PC-3 (cell line): ENCODE results near the gene PAWR. TPM values are rescaled to one million over a fixed set of nuclear protein-coding genes. Genes with fewer than 3 reads are reported as not detected.

ENCODE experiments used
- ATAC-seq: fragments of 200-7000 bp; cut with Tn5 transposase; 2 replicates; pipeline ENCODE4 v1.9.1; 2020; ENCODE audit warnings: mild to moderate bottlenecking, moderate library complexity
- BruUV-seq: library from RNA; stranded (reverse); fragments of 400-500 nt; replicated peaks from 2 replicates; lab custom pipeline; 2021; lab: Mats Ljungman, UMichigan
- CTCF ChIA-PET: fragments of 300-600 bp; sonication (Branson Sonifier 250); formaldehyde crosslinking; loops from one replicate; lab custom pipeline; 2022; ENCODE audit warnings: antibody characterized with exemption; lab: Charles Lee
- POLR2A ChIA-PET: fragments of 300-600 bp; sonication (Branson Sonifier 250); formaldehyde crosslinking; loops from one replicate; lab custom pipeline; 2022; ENCODE audit warnings: antibody characterized with exemption; ENCODE audit not compliant: unreplicated experiment; lab: Charles Lee
- DNase-seq: peaks from one replicate; pipeline ENCODE4 v3.0.0-alpha.2; 2015
- H2AFZ ChIP-seq: fragments of 300-600 bp; sonication (generic); 2 replicates; pipeline ENCODE4 v1.6.0; 2016; ENCODE audit warnings: antibody characterized with exemption, low read length
- H3F3A ChIP-seq: fragments of 300-600 bp; sonication (generic); one replicate; pipeline ENCODE4 v1.6.0; 2017; ENCODE audit warnings: antibody characterized with exemption, low read length, control low read depth, mild to moderate bottlenecking; ENCODE audit not compliant: unreplicated experiment
- H3K27ac ChIP-seq: fragments of 300-600 bp; sonication (generic); 2 replicates; pipeline ENCODE4 v1.5.1; 2016; ENCODE audit warnings: mild to moderate bottlenecking, low read length
- H3K27me3 ChIP-seq: fragments of 300-600 bp; sonication (generic); 2 replicates; pipeline ENCODE4 v1.6.1; 2016; ENCODE audit warnings: low read length, mixed read lengths
- H3K36me3 ChIP-seq: fragments of 300-600 bp; sonication (generic); 2 replicates; pipeline ENCODE4 v1.6.1; 2016; ENCODE audit warnings: low read depth, mixed run types, low read length, mixed read lengths
- H3K4me1 ChIP-seq: fragments of 300-600 bp; sonication (generic); 2 replicates; pipeline ENCODE4 v1.5.1; 2016; ENCODE audit warnings: low read length; ENCODE audit not compliant: insufficient read depth
- H3K4me2 ChIP-seq: fragments of 300-600 bp; sonication (generic); 2 replicates; pipeline ENCODE4 v1.6.0; 2016; ENCODE audit warnings: low read length
- H3K4me3 ChIP-seq: fragments of 300-600 bp; sonication (generic); 2 replicates; pipeline ENCODE4 v1.5.1; 2016; ENCODE audit warnings: mild to moderate bottlenecking, low read length, mixed read lengths
- H3K79me2 ChIP-seq: fragments of 300-600 bp; sonication (generic); 2 replicates; pipeline ENCODE4 v1.6.1; 2017; ENCODE audit warnings: low read length, mixed read lengths
- H3K9ac ChIP-seq: fragments of 300-600 bp; sonication (generic); 2 replicates; pipeline ENCODE4 v1.6.0; 2016; ENCODE audit warnings: mild to moderate bottlenecking, low read length
- H3K9me2 ChIP-seq: fragments of 300-600 bp; sonication (generic); replicated peaks from 2 replicates; pipeline ENCODE4 v1.6.1; 2016; ENCODE audit warnings: mixed run types, low read length, mixed read lengths
- H3K9me3 ChIP-seq: fragments of 300-600 bp; sonication (generic); 2 replicates; pipeline ENCODE4 v1.6.1; 2016; ENCODE audit warnings: low read length, mixed read lengths
- H4K20me1 ChIP-seq: fragments of 300-600 bp; sonication (generic); 2 replicates; pipeline ENCODE4 v1.6.1; 2016; ENCODE audit warnings: low read length, mixed read lengths
- EZH2 ChIP-seq: fragments of 300-600 bp; sonication (generic); IDR thresholded peaks from one replicate; pipeline ENCODE4 v1.6.1; 2017; ENCODE audit warnings: antibody characterized with exemption, mild to moderate bottlenecking, low read length; ENCODE audit not compliant: unreplicated experiment
- EZH2phosphoT487 ChIP-seq: fragments of 300-600 bp; sonication (generic); IDR thresholded peaks from 2 replicates; pipeline ENCODE4 v1.6.1; 2018; ENCODE audit warnings: mild to moderate bottlenecking, antibody characterized with exemption, low read length, borderline replicate concordance
- intact Hi-C: fragments of 100-400 bp; cut with micrococcal nuclease; formaldehyde crosslinking; loops from 2 replicates; pipeline ENCODE4 v1.9.0; 2023
- total RNA-seq: library from RNA; depleted of rRNA; stranded (reverse); fragments of >200 nt; gene quantifications from 2 replicates; pipeline ENCODE4 v1.2.3, GENCODE V29; 2014
- TF ChIP-seq, protein P1 (sequence below): fragments of 300-600 bp; sonication (generic); conservative IDR thresholded peaks from 2 replicates; pipeline ENCODE4 v1.5.1; 2017; ENCODE audit warnings: antibody characterized with exemption, low read depth, mild to moderate bottlenecking, low read length

PAWR gene
- total RNA-seq, 1 experiment from 2014 or later, result 141 TPM

DNA sequence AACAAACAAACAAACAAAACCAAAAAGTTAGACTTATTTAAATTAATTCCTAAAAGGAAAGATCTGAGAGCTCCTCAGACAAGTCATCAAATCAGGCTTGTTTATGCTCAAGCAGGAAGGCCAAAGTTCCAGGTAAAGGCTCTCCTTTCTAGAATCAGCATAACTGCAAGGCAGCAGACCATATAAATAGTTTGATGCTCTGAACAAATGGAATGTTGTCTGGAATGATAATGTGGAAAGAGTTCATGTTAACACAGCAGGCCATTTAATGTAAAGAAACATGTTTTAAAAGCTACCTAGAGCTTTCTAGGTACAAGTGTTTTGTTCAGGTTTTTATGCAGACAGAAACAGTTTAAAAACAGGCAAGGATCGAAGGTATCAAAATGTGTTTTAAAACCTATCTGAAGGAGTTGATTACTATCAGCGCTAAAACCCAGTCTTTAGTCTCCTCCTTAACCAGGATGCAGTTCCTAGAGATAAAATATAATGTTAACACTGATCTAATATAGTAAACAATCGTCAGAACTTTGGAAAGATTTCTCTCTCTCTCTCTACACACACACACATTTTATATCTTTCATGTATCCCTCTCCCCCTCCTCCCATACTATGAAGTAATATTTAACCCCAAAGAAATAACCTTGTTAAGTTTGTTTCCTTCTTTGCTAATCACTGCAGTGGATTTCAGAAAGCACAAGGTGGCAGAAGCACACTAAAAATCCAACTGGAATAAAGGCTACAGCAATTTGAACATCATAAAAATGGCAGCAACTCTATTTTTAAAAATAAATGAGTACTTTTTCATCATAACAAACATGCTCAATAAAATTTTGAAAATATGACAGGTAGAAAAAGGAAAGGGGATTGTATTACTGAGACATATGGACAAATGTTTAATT is 135.5 kb downstream of the PAWR start:
- no peaks in the 10 kb centered on the region for H3K79me2 ChIP-seq
- ATAC-seq (peak; percentile 79), DNase-seq (peak; percentile 77)
- no peaks in the 10 kb centered on the region for H4K20me1 ChIP-seq
- no TSS peak for BruUV-seq
- ChIA-PET POLR2A (interaction anchor here (0.6 kb wide), 1 partner anchor 219 kb away, joined by 3 read pairs; no protein-coding TSS in a partner anchor), CTCF (no interaction called here)
- no peaks in the 10 kb centered on the region for H3K27me3 ChIP-seq
- no peak overlapping the region for H3K9ac ChIP-seq
- H3K4me3 ChIP-seq, result no peak overlapping the region
- no peaks in the 10 kb centered on the region for H3K9me2 ChIP-seq
- H3K27ac ChIP-seq, result no peak overlapping the region
- H2AFZ ChIP-seq, result no peak overlapping the region
- no peak overlapping the region for H3K4me2 ChIP-seq
- no peaks in the 10 kb centered on the region for H3F3A ChIP-seq
- TF ChIP-seq, protein P1, sequence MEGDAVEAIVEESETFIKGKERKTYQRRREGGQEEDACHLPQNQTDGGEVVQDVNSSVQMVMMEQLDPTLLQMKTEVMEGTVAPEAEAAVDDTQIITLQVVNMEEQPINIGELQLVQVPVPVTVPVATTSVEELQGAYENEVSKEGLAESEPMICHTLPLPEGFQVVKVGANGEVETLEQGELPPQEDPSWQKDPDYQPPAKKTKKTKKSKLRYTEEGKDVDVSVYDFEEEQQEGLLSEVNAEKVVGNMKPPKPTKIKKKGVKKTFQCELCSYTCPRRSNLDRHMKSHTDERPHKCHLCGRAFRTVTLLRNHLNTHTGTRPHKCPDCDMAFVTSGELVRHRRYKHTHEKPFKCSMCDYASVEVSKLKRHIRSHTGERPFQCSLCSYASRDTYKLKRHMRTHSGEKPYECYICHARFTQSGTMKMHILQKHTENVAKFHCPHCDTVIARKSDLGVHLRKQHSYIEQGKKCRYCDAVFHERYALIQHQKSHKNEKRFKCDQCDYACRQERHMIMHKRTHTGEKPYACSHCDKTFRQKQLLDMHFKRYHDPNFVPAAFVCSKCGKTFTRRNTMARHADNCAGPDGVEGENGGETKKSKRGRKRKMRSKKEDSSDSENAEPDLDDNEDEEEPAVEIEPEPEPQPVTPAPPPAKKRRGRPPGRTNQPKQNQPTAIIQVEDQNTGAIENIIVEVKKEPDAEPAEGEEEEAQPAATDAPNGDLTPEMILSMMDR, result peak; percentile 91
- TF ChIP-seq EZH2, result no peak
- H3K4me1 ChIP-seq, result peaks cover 9% of the 10 kb centered on the region
- intact Hi-C loops, result loop anchor here (1.0 to 10.0 kb wide), 3 partner anchors 136 to 330 kb away; no protein-coding TSS in a partner anchor
- H3K36me3 ChIP-seq, result peaks cover 14% of the 10 kb centered on the region
- no peaks in the 10 kb centered on the region for H3K9me3 ChIP-seq

DNA sequence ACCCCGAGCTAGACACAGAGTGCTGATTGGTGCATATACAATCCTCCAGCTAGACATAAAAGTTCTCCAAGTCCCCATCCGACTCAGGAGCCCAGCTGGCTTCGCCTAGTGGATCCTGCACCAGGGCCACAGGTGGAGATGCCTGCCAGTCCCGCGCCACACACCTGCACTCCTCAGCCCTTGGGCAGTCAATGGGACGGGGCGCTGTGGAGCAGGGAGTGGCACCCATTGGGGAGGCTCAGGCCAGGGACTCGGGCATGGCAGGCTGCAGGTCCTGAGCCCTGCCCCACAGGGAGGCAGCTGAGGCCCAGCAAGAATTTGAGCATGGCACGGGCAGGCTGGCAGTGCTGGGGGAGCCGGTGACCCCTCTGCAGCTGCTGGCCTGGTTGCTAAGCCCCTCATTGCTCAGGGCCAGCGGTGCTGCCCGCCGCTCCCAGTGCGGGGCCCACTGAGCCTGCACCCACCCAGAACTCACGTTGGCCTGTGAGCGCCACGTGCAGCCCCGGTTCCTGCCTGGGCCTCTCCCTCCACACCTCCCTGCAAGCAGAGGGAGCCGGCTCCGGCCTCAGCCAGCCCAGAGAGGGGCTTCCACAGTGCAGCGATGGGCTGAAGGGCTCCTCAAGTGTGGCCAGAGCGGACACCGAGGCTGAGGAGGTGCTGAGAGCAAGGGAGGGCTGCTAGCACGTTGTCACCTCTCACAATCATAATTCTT is 136.7 kb downstream of the PAWR start:
- Histone ChIP-seq H3K4me2 (no peak overlapping the region), H3K4me1 (peaks cover 15% of the 10 kb centered on the region), H3K4me3 (no peak overlapping the region), H3K79me2 (no peaks in the 10 kb centered on the region), H3K9ac (no peak overlapping the region), H3K27ac (no peak overlapping the region), H3K27me3 (no peaks in the 10 kb centered on the region), H3F3A (no peaks in the 10 kb centered on the region), H2AFZ (no peak overlapping the region), H4K20me1 (no peaks in the 10 kb centered on the region), H3K36me3 (peaks cover 14% of the 10 kb centered on the region), H3K9me2 (no peaks in the 10 kb centered on the region), H3K9me3 (no peaks in the 10 kb centered on the region)
- ChIA-PET CTCF (no interaction called here), POLR2A (no interaction called here)
- intact Hi-C loops, result loop anchor here (10.0 kb wide), 1 partner anchor 331 kb away; no protein-coding TSS in a partner anchor
- TF ChIP-seq, protein P1, result no peak
- no peak for TF ChIP-seq EZH2phosphoT487
- no peak for ATAC-seq
- DNase-seq, result no peak
- no TSS peak for BruUV-seq
